COLO668 (cell line): ENCODE measurements around the gene GLRA1.

ENCODE experiments used
- DNase-seq: peaks from one replicate; lab custom pipeline; 2025; ENCODE audit not compliant: unreplicated experiment; lab: John Stamatoyannopoulos, UW

GLRA1 gene

GRCh38 chr5:151779531-151780125, 145.0 kb downstream of the GLRA1 start:
- no peak for DNase-seq

GRCh38 chr5:151775025-151775606, 149.5 kb downstream of the GLRA1 start:
- DNase-seq, result no peak

GRCh38 chr5:151773951-151774350, 150.7 kb downstream of the GLRA1 start:
- no peak for DNase-seq

GRCh38 chr5:151772846-151773561, 151.6 kb downstream of the GLRA1 start:
- no peak for DNase-seq
